HepG2 (cell line): ENCODE measurements around the gene GPR137. TPM values are rescaled to one million over a fixed set of nuclear protein-coding genes. Genes with fewer than 3 reads are reported as not detected.

Experiments
- ATAC-seq: fragments of 200-7000 bp; cut with Tn5 transposase; 3 replicates; pipeline ENCODE4 v1.9.1; 2020; ENCODE audit warnings: mild to moderate bottlenecking, moderate library complexity
- BruUV-seq: library from RNA; stranded (reverse); fragments of 400-500 nt; replicated peaks from 2 replicates; lab custom pipeline; 2021; lab: Mats Ljungman, UMichigan
- CTCF ChIA-PET: fragments of 300-600 bp; formaldehyde crosslinking; extraction: SDS; loops from one replicate; lab custom pipeline; 2021; ENCODE audit warnings: low total read pairs, inconsistent platforms, low intra/inter-chr PET ratio; lab: Yijun Ruan, JAX
- POLR2A ChIA-PET: fragments of 350-600 bp; sonication (Branson Sonifier 250); formaldehyde crosslinking; loops from one replicate; lab custom pipeline; 2020; ENCODE audit warnings: antibody characterized with exemption, inconsistent platforms; lab: Yijun Ruan, JAX
- DNase-seq: peaks from one replicate; pipeline ENCODE4 v3.0.0-alpha.2; 2015; ENCODE audit warnings: low spot score
- FAIRE-seq: peaks from 3 replicates; lab custom pipeline; 2011; peaks lifted over from hg19 to GRCh38; lab: Jason Lieb, UNC
- H2AFZ ChIP-seq: one replicate; pipeline ENCODE4 v1.6.1; 2011; ENCODE audit warnings: low read length, inconsistent platforms
- H3K27ac ChIP-seq: fragments of 300-600 bp; 3 replicates; pipeline ENCODE4 v1.8.0; 2011; ENCODE audit warnings: mixed run types, mild to moderate bottlenecking, mixed read lengths, low read length, inconsistent platforms; ENCODE audit not compliant: insufficient read depth; ENCODE audit errors: extremely low read length
- H3K27me3 ChIP-seq, 2 experiments: fragments of 200-600 bp in 1 of 2; 2 replicates in 1 of 2; 3 replicates in 1 of 2; pipeline versions ENCODE4 v1.6.0 to v1.8.0; 2011; ENCODE audit warnings: low read length in 2 of 2, mild to moderate bottlenecking in 2 of 2, moderate library complexity in 2 of 2, inconsistent platforms in 1 of 2; ENCODE audit not compliant: insufficient read depth in 2 of 2, control insufficient read depth in 1 of 2
- H3K36me3 ChIP-seq, 2 experiments: fragments of 200-600 bp in 1 of 2; replicated peaks in 1 of 2; 2 replicates in 1 of 2; 3 replicates in 1 of 2; pipeline versions ENCODE4 v1.5.1 to v1.8.0; 2011; ENCODE audit warnings: low read length in 2 of 2, inconsistent platforms in 1 of 2; ENCODE audit not compliant: insufficient read depth in 2 of 2, control insufficient read depth in 1 of 2
- H3K4me1 ChIP-seq: 2 replicates; pipeline ENCODE4 v1.5.1; 2012; ENCODE audit warnings: low read length, inconsistent platforms; ENCODE audit not compliant: insufficient read depth
- H3K4me2 ChIP-seq: 2 replicates; pipeline ENCODE4 v1.6.0; 2011; ENCODE audit warnings: low read depth, low read length, inconsistent platforms
- H3K4me3 ChIP-seq, 3 experiments: fragments of 200-600 bp in 1 of 3; sonication (generic), shearing (Covaris generic) in 1 of 3; replicated peaks in 1 of 3; 2 replicates each; pipeline ENCODE4 v1.5.1; 2011 to 2016; ENCODE audit warnings: low read length in 3 of 3, inconsistent platforms in 2 of 3, low read depth in 2 of 3, mild to moderate bottlenecking in 2 of 3, control low read depth in 1 of 3, mixed read lengths in 1 of 3; ENCODE audit not compliant: insufficient read depth in 1 of 3
- H3K79me2 ChIP-seq: one replicate; pipeline ENCODE4 v1.6.1; 2011; ENCODE audit warnings: low read length, inconsistent platforms; ENCODE audit not compliant: insufficient read depth
- H3K9ac ChIP-seq: 2 replicates; pipeline ENCODE4 v1.6.0; 2011; ENCODE audit warnings: mild to moderate bottlenecking, low read depth, low read length, inconsistent platforms; ENCODE audit not compliant: insufficient read depth
- H3K9me3 ChIP-seq: 2 replicates; pipeline ENCODE4 v1.5.1; 2012; ENCODE audit warnings: mild to moderate bottlenecking, low read length
- H4K20me1 ChIP-seq: 2 replicates; pipeline ENCODE4 v1.6.0; 2011; ENCODE audit warnings: inconsistent platforms, mild to moderate bottlenecking, low read length, moderate library complexity; ENCODE audit not compliant: insufficient read depth
- AHR ChIP-seq: IDR thresholded peaks from 2 replicates; pipeline ENCODE4 v1.6.1; 2018; ENCODE audit warnings: missing genetic modification reagents, missing compliant biosample characterization
- BRCA1 ChIP-seq: sonication (generic); formaldehyde crosslinking; IDR thresholded peaks from 2 replicates; pipeline ENCODE4 v1.4.0; 2020; ENCODE audit warnings: missing genetic modification reagents
- FUBP1 ChIP-seq: sonication (generic); formaldehyde crosslinking; IDR thresholded peaks from 2 replicates; pipeline ENCODE4 v1.5.1; 2020; ENCODE audit warnings: missing genetic modification reagents, mild to moderate bottlenecking, borderline replicate concordance
- JUN ChIP-seq: sonication (generic); formaldehyde crosslinking; IDR thresholded peaks from 2 replicates; pipeline ENCODE4 v1.4.0; 2020; ENCODE audit warnings: mild to moderate bottlenecking, missing genetic modification reagents
- RBFOX2 ChIP-seq: fragments of 200-400 bp; formaldehyde crosslinking; IDR thresholded peaks from 2 replicates; pipeline ENCODE4 v1.6.1; 2017; ENCODE audit warnings: low read depth, mild to moderate bottlenecking, low read length
- YEATS4 ChIP-seq: sonication (generic); formaldehyde crosslinking; IDR thresholded peaks from 2 replicates; pipeline ENCODE4 v1.4.0; 2020; ENCODE audit warnings: missing genetic modification reagents, borderline replicate concordance
- ZMYM3 ChIP-seq: sonication (generic); formaldehyde crosslinking; IDR thresholded peaks from 2 replicates; pipeline ENCODE4 v1.5.1; 2020; ENCODE audit warnings: mild to moderate bottlenecking, missing genetic modification reagents
- ZMYM4 ChIP-seq: sonication (generic); formaldehyde crosslinking; IDR thresholded peaks from 2 replicates; pipeline ENCODE4 v1.8.1; 2023; ENCODE audit warnings: mild to moderate bottlenecking, missing genetic modification reagents
- ZNF143 ChIP-seq: sonication (generic); formaldehyde crosslinking; IDR thresholded peaks from 2 replicates; pipeline ENCODE4 v1.4.0; 2020; ENCODE audit warnings: missing genetic modification reagents
- ZNF296 ChIP-seq: sonication (generic); formaldehyde crosslinking; conservative IDR thresholded peaks from 2 replicates; pipeline ENCODE4 v1.5.0; 2020; ENCODE audit warnings: mild to moderate bottlenecking, missing genetic modification reagents
- ZNF317 ChIP-seq: sonication (generic); formaldehyde crosslinking; IDR thresholded peaks from 2 replicates; pipeline ENCODE4 v1.5.0; 2020; ENCODE audit warnings: mild to moderate bottlenecking, missing genetic modification reagents
- ZNF451 ChIP-seq: sonication (generic); formaldehyde crosslinking; IDR thresholded peaks from 2 replicates; pipeline ENCODE4 v1.5.0; 2020; ENCODE audit warnings: mild to moderate bottlenecking, missing genetic modification reagents
- ZNF780A ChIP-seq: sonication (generic); formaldehyde crosslinking; IDR thresholded peaks from 2 replicates; pipeline ENCODE4 v1.8.0; 2022; ENCODE audit warnings: mild to moderate bottlenecking, missing genetic modification reagents, moderate library complexity
- WGBS: methylation state at CpG from one replicate; pipeline ENCODE4 v1.1.6; 2017; ENCODE audit warnings: low lambda C conversion rate; 5-methylcytosine and 5-hydroxymethylcytosine counted together
- in situ Hi-C: cut with HindIII; loops from 2 replicates; pipeline ENCODE4 v1.10.0; 2017; ENCODE audit warnings: low pct_unique_long_range_greater_than_20kb; ENCODE audit not compliant: extremely low pct_ligation_motif_present
- intact Hi-C: fragments of 100-400 bp; cut with micrococcal nuclease; formaldehyde crosslinking; loops from one replicate; pipeline ENCODE4 v1.10.0; 2022; ENCODE audit not compliant: unreplicated experiment
- polyA plus RNA-seq, 8 experiments: library from polyadenylated mRNA; depleted of rRNA in 3 of 8; stranded (reverse) in 7 of 8; unstranded in 1 of 8; fragments of >200 nt; fragmentation: Illumina TruSeq in 4 of 8; extraction: Trizol in 4 of 8; gene quantifications; 2 replicates each; pipeline versions ENCODE4 v1.2.1 to v1.2.3, GENCODE V29; 2011 to 2016; ENCODE audit warnings: low read depth in 4 of 8, missing spikeins in 1 of 8, mixed read lengths in 1 of 8; ENCODE audit not compliant: insufficient read depth in 1 of 8
- total RNA-seq, 5 experiments: library from RNA; depleted of rRNA; stranded (reverse); fragments of >200 nt; fragmentation: Illumina TruSeq; extraction: Trizol; gene quantifications; 2 replicates each; pipeline ENCODE4 v1.2.3, GENCODE V29; 2016; ENCODE audit warnings: low read depth in 1 of 5
- TF ChIP-seq, protein P1 (sequence below): sonication (generic); formaldehyde crosslinking; IDR thresholded peaks from 2 replicates; pipeline ENCODE4 v1.4.0; 2020; ENCODE audit warnings: missing genetic modification reagents
- TF ChIP-seq, protein P2 (sequence below): IDR thresholded peaks from 2 replicates; pipeline ENCODE4 v1.6.1; 2012; ENCODE audit warnings: inconsistent platforms
- TF ChIP-seq, protein P3 (sequence below): sonication (generic); formaldehyde crosslinking; IDR thresholded peaks from 2 replicates; pipeline ENCODE4 v1.4.0; 2020; ENCODE audit warnings: missing genetic modification reagents

Gene GPR137
- total and polyA plus RNA-seq, 2 of the 13 experiments (the other 11 are each of a cell fraction or from before 2014, with no cell fraction given) = 8.5 to 13.2 TPM

GRCh38 chr11:64245797-64246620 lies 39.6 kb upstream of the GPR137 start:
- ATAC-seq (no peak), DNase-seq (peak; percentile 58), FAIRE-seq (no peak)
- in situ Hi-C loops = no loop called here
- CTCF ChIA-PET = no interaction called here
- Histone ChIP-seq H2AFZ (no peak overlapping the region), H3K27ac (peak overlapping the region; percentile 68), H3K27me3 (no peaks in the 10 kb centered on the region), H3K4me2 (peak overlapping the region; percentile 82), H3K4me1 (peaks cover 64% of the 10 kb centered on the region), H3K36me3 (peaks cover 0 to 11% of the 10 kb centered on the region in 2 experiments; a peak in 2 of 5 replicates), H3K9ac (peak overlapping the region; percentile 79), H3K4me3 (peak overlapping the region; percentile 76 to 95 (median 79)), H3K9me3 (no peaks in the 10 kb centered on the region), H4K20me1 (no peaks in the 10 kb centered on the region), H3K79me2 (peaks cover 26% of the 10 kb centered on the region)
- POLR2A ChIA-PET = interaction anchor here (0.5 to 8.3 kb wide), 8 partner anchors 9 to 71 kb away, joined by 3 to 113 read pairs (median 7); partner anchors contain the start of genes NUDT22, PRDX5, STIP1 and TRMT112
- BruUV-seq = TSS peak; percentile 52
- 2% methylated on average over 7 of the region's 46 CpGs for WGBS
- intact Hi-C loops = loop anchor here (5.0 kb wide), 1 partner anchor 56 kb away; the partner anchor contains the start of gene CATSPERZ
- TF ChIP-seq AHR (CRISPR knock-in tag) = 0 out of 2 replicates have a peak, but pooled peaks have one; percentile 18
- TF ChIP-seq, protein P1, sequence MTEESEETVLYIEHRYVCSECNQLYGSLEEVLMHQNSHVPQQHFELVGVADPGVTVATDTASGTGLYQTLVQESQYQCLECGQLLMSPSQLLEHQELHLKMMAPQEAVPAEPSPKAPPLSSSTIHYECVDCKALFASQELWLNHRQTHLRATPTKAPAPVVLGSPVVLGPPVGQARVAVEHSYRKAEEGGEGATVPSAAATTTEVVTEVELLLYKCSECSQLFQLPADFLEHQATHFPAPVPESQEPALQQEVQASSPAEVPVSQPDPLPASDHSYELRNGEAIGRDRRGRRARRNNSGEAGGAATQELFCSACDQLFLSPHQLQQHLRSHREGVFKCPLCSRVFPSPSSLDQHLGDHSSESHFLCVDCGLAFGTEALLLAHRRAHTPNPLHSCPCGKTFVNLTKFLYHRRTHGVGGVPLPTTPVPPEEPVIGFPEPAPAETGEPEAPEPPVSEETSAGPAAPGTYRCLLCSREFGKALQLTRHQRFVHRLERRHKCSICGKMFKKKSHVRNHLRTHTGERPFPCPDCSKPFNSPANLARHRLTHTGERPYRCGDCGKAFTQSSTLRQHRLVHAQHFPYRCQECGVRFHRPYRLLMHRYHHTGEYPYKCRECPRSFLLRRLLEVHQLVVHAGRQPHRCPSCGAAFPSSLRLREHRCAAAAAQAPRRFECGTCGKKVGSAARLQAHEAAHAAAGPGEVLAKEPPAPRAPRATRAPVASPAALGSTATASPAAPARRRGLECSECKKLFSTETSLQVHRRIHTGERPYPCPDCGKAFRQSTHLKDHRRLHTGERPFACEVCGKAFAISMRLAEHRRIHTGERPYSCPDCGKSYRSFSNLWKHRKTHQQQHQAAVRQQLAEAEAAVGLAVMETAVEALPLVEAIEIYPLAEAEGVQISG = no peak; the same call in 1 of the 2 replicates
- 0 out of 2 replicates have a peak, but pooled peaks have one; percentile 15 for TF ChIP-seq ZMYM4 (CRISPR knock-in tag)
- TF ChIP-seq ZNF143 (CRISPR knock-in tag) = no peak
- no peak for TF ChIP-seq JUN (CRISPR knock-in tag)
- peak; percentile 14; the same call in 1 of the 2 replicates for TF ChIP-seq YEATS4 (CRISPR knock-in tag)
- no peak; the same call in 1 of the 2 replicates for TF ChIP-seq BRCA1
- no peak for TF ChIP-seq ZMYM3
- TF ChIP-seq, protein P2, sequence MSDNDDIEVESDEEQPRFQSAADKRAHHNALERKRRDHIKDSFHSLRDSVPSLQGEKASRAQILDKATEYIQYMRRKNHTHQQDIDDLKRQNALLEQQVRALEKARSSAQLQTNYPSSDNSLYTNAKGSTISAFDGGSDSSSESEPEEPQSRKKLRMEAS = peak; percentile 28; the same call in 1 of the 2 replicates
- TF ChIP-seq ZNF296 (CRISPR knock-in tag) = no peak
- TF ChIP-seq, protein P3, sequence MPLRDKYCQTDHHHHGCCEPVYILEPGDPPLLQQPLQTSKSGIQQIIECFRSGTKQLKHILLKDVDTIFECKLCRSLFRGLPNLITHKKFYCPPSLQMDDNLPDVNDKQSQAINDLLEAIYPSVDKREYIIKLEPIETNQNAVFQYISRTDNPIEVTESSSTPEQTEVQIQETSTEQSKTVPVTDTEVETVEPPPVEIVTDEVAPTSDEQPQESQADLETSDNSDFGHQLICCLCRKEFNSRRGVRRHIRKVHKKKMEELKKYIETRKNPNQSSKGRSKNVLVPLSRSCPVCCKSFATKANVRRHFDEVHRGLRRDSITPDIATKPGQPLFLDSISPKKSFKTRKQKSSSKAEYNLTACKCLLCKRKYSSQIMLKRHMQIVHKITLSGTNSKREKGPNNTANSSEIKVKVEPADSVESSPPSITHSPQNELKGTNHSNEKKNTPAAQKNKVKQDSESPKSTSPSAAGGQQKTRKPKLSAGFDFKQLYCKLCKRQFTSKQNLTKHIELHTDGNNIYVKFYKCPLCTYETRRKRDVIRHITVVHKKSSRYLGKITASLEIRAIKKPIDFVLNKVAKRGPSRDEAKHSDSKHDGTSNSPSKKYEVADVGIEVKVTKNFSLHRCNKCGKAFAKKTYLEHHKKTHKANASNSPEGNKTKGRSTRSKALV (CRISPR knock-in tag) = no peak
- 0 out of 2 replicates have a peak, but pooled peaks have one; percentile 3 for TF ChIP-seq ZNF780A
- no peak for TF ChIP-seq FUBP1
- peak; percentile 50; the same call in 1 of the 2 replicates for TF ChIP-seq ZNF451
- TF ChIP-seq ZNF317 (CRISPR knock-in tag) = 0 out of 2 replicates have a peak, but pooled peaks have one; percentile 18
- TF ChIP-seq RBFOX2 = peak; percentile 62; the same call in 1 of the 2 replicates
